Endothelial cell of umbilical vein (primary cell): ENCODE results near the gene EXOSC6.
"Not testable (repeated sequence)": the region's sequence is repeated elsewhere in the genome, so short reads cannot be mapped to it uniquely, and the experiment has no call there.

Source experiments
- CTCF ChIP-seq, 2 donors: IDR thresholded peaks; 1 replicate in 1 of 2; 2 replicates in 1 of 2; pipeline ENCODE4 v1.5.1; 2011; ENCODE audit warnings: low read length in 2 of 2, mild to moderate bottlenecking in 2 of 2, moderate library complexity in 2 of 2, control low read depth in 1 of 2, inconsistent platforms in 1 of 2, low read depth in 1 of 2; ENCODE audit not compliant: insufficient read depth in 1 of 2; ENCODE audit errors: extremely low read depth in 1 of 2
- EZH2 ChIP-seq: IDR thresholded peaks from 2 replicates; pipeline ENCODE4 v1.6.1; 2012; ENCODE audit warnings: borderline replicate concordance, low read depth, mild to moderate bottlenecking, moderate library complexity, low read length, inconsistent platforms; ENCODE audit not compliant: severe bottlenecking
- FOS ChIP-seq: IDR thresholded peaks from 2 replicates; pipeline ENCODE4 v1.6.1; 2011; ENCODE audit warnings: mild to moderate bottlenecking, low read length, moderate library complexity, borderline replicate concordance; ENCODE audit not compliant: insufficient read depth
- JUN ChIP-seq: IDR thresholded peaks from 2 replicates; pipeline ENCODE4 v1.6.1; 2011; ENCODE audit warnings: borderline replicate concordance, low read depth; ENCODE audit not compliant: insufficient read length, insufficient read depth
- MAX ChIP-seq: IDR thresholded peaks from 2 replicates; pipeline ENCODE4 v1.6.1; 2011; ENCODE audit not compliant: insufficient read depth, insufficient read length
- MYC ChIP-seq: IDR thresholded peaks from one replicate; pipeline ENCODE4 v1.6.1; 2011; ENCODE audit warnings: mild to moderate bottlenecking, low read depth, low read length
- POLR2A ChIP-seq: IDR thresholded peaks from 2 replicates; pipeline ENCODE4 v1.6.1; 2012; ENCODE audit warnings: low read depth, mild to moderate bottlenecking, control low read depth, low read length
- POLR2AphosphoS5 ChIP-seq: IDR thresholded peaks from 2 replicates; pipeline ENCODE4 v1.6.1; 2012; ENCODE audit warnings: low read depth, mild to moderate bottlenecking, control low read depth, low read length, moderate library complexity; ENCODE audit not compliant: insufficient read depth

- TF ChIP-seq EZH2; CTCF (IDR thresholded peaks at IDR 0.05; ENCODE audit: extremely low read depth in 1 of 2, insufficient read depth in 1 of 2, low read depth in 1 of 2, low read length in 2 of 2); MYC; POLR2AphosphoS5; POLR2A; FOS; MAX; JUN: not testable (repeated sequence)
Observed at GRCh38 chr16:70199170-70199569, 52.6 kb downstream of the EXOSC6 start.
